ENCODE measurements around the gene GRM7.

DNA sequence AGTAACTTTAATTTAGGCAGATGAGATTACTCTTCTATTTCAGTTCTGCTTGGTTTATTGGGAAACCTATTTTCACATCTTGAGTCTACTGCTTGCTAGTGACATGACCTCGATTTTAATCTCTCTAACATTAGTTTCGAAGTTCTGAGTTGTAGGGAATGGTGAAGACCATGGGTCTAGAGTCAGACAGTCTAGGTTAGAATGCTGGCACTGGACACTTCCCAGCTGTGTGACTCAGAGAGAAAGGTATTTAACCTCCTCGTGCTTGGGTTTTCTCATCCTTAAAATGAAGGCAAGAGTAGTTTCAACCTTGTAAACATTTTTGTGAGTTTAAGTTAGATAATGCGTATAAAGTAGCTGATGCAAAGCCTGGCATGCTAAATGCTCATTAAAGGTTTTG is 422.1 kb downstream of the GRM7 start:
- TF ChIP-seq, protein P1, sequence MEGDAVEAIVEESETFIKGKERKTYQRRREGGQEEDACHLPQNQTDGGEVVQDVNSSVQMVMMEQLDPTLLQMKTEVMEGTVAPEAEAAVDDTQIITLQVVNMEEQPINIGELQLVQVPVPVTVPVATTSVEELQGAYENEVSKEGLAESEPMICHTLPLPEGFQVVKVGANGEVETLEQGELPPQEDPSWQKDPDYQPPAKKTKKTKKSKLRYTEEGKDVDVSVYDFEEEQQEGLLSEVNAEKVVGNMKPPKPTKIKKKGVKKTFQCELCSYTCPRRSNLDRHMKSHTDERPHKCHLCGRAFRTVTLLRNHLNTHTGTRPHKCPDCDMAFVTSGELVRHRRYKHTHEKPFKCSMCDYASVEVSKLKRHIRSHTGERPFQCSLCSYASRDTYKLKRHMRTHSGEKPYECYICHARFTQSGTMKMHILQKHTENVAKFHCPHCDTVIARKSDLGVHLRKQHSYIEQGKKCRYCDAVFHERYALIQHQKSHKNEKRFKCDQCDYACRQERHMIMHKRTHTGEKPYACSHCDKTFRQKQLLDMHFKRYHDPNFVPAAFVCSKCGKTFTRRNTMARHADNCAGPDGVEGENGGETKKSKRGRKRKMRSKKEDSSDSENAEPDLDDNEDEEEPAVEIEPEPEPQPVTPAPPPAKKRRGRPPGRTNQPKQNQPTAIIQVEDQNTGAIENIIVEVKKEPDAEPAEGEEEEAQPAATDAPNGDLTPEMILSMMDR (IDR thresholded peaks at IDR 0.05) = no peak
- TF ChIP-seq POLR2A (IDR thresholded peaks at IDR 0.05) (no peak), POLR2AphosphoS5 (IDR thresholded peaks at IDR 0.05) (no peak)
